Skeletal muscle tissue (tissue), 4 donors: ENCODE measurements around the gene JADE2. TPM values are rescaled to one million over a fixed set of nuclear protein-coding genes. Genes with fewer than 3 reads are reported as not detected.
A peak's percentile ranks its signal among the peaks of the same experiment; 100 is the strongest.

Source experiments
- H3K27ac ChIP-seq: one replicate; pipeline ENCODE4 v1.7.0; 2013; ENCODE audit warnings: mild to moderate bottlenecking, low read depth, low read length, inconsistent platforms
- H3K27me3 ChIP-seq, 3 donors: one replicate each; pipeline ENCODE4 v1.7.0; 2013; ENCODE audit warnings: low read length in 3 of 3; ENCODE audit not compliant: control insufficient read depth in 3 of 3, insufficient read depth in 3 of 3
- H3K36me3 ChIP-seq, 3 donors: one replicate each; pipeline ENCODE4 v1.7.0; 2013; ENCODE audit warnings: low read length in 3 of 3; ENCODE audit not compliant: control insufficient read depth in 3 of 3, insufficient read depth in 3 of 3
- H3K4me1 ChIP-seq, 3 donors: one replicate each; pipeline ENCODE4 v1.7.0; 2013; ENCODE audit warnings: low read length in 3 of 3, mild to moderate bottlenecking in 3 of 3; ENCODE audit not compliant: control insufficient read depth in 3 of 3, insufficient read depth in 3 of 3
- H3K4me3 ChIP-seq, 3 donors: one replicate each; pipeline ENCODE4 v1.7.0; 2013; ENCODE audit warnings: low read length in 3 of 3
- H3K9ac ChIP-seq, 3 donors: one replicate each; pipeline ENCODE4 v1.7.0; 2013; ENCODE audit warnings: low read length in 3 of 3, mild to moderate bottlenecking in 3 of 3, moderate library complexity in 2 of 3, low read depth in 1 of 3
- H3K9me3 ChIP-seq, 3 donors: one replicate each; pipeline ENCODE4 v1.7.0; 2013; ENCODE audit warnings: low read length in 3 of 3; ENCODE audit not compliant: control insufficient read depth in 3 of 3
- total RNA-seq: library from RNA; depleted of rRNA; stranded (reverse); fragments of >200 nt; gene quantifications from one replicate; pipeline ENCODE4 v1.2.3, GENCODE V29; 2014
- donor health status: Osteomylitis.

JADE2 gene
- total RNA-seq, 1 donor from 2014 or later: 1.6 TPM

DNA sequence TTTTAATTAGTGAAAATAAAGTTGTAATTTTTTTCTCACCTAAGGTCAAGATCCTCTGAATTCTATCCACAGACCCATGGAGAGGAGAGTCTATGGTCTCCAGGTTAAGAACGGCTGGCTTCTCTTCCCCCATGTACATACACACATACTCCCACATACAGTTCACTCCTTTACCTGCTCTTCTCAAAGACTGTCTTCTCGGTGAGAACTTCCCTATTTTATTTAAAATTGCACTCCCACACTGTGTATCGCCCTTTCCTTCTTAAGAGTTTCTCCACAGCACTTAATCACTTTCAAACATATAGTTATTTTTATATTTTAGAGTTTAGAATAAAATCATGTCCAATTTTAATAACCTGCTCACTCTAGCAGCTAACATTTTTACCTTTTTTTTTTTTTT is 3.6 kb upstream of the JADE2 start:
- peaks cover 2 to 14% (median 13%) of the 10 kb centered on the region in 3 donors for H3K4me1 ChIP-seq

DNA sequence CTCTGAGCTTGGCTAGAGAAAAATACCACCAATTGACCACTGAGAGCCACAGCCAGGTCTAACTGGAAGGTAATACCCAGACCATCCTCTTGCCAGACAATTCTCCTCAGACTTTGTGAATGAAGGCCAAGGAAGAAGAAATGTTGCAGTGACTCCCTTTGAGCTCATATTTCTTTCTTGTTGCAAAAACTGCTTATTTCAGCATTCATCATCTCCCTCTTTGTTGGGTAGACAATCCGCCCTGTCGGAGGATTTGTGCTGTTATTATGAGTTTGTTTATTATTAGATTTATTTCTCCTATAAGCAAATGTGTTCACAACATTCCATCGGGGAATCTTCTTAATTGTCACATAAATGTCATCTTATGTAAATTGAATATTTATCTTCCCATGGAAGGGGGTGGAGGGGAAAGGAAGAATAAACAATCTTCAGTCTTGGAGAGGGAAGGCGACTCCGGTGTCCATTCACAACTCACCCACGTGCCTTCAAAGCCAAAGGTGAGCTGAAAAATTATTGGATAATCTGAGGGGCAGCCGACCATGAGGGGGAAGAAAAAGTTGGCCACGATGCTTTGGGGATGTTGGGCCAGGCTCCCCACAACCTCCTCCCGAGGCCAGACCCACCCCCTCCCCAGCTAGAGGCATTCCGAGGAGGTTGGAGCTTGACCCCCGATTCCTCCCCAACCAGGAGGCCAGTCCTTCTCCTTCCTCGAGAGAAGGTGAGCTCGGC is 1.8 kb upstream of the JADE2 start:
- peak overlapping the region; percentile 97 for H3K27ac ChIP-seq
- no peaks in the 10 kb centered on the region for H3K9me3 ChIP-seq
- H3K27me3 ChIP-seq: no peaks in the 10 kb centered on the region
- H3K4me1 ChIP-seq: peaks cover 14 to 25% (median 25%) of the 10 kb centered on the region in 3 donors
- peak overlapping the region; percentile 88 to 89 (median 89) for H3K4me3 ChIP-seq
- H3K36me3 ChIP-seq: no peaks in the 10 kb centered on the region
- H3K9ac ChIP-seq: peak overlapping the region; percentile 98 to 99 (median 99)

More for the DNA sequence above, 3.6 kb upstream of the JADE2 start:
- H3K27me3 ChIP-seq: no peaks in the 10 kb centered on the region
- H3K4me3 ChIP-seq: no peak overlapping the region
- no peaks in the 10 kb centered on the region for H3K9me3 ChIP-seq
- no peak overlapping the region for H3K9ac ChIP-seq
- no peaks in the 10 kb centered on the region for H3K36me3 ChIP-seq
- no peak overlapping the region for H3K27ac ChIP-seq

DNA sequence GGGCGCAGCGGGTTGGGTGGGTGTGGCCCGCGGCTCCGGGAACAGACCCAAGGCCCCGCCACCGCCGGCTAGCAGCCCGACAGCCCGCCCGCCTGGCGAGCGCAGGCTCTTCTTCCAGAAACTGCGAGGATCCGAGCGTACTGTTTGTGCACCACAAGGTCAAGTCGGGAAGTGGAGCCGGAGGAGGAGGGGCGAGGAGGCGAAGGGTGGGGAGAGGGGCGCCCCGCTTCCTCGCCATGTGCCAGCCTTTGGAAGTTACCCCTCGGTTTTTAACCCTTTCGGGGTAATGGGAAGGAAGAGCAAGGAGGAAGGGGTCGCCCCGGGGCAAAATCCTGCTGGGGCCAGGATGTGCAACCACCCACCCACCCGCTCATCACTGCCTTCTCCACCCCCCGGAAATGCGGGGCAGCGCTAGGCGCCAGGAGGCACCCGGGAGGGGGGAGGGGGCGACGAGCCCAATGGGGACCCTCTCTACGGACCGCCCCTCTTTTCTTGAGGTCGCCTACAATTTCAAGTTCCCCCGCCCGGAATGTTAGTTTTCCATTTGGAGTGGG is 1.1 kb upstream of the JADE2 start:
- Histone ChIP-seq H3K4me1 (peaks cover 19 to 31% (median 30%) of the 10 kb centered on the region in 3 donors), H3K4me3 (peak overlapping the region; percentile 88 to 89 (median 89))

DNA sequence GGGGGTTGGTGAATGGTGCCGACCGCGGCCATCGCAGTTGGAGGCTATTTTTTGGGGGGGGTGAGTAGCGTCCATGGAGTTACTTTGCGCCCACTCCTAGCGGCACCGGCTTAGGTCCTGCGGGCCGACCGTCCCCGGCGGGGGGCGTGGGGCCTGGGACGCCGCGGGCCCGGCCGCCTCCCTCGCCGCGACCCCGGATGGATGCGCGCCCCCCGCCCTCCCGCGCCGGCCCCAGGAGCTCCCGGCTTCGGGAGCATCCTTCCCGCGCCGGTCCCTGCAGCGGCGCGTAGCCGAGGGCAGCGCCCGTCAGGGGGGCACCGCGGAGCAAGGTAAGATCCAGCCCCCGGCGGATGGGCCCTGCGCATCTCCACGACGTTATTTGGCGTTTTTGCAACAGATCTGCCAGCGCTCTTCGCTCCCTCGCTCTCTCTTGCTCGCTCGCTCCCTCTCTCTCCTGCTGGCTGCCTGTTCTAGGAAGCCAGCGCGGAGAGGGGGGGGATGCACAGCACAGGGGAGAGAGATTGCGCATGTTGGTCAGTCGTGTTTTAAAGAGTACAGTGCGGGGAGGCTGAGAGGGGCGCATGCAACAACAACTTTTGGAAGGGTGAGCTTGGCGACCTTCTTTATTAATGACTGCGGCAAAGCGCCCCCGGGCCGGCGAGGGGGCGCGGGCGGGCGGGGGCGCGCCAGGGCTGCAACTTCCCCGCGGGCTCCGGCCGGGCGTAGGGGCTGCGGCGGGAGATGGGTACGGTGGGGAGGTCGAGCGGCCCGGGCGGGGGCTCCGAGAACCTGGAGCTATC is 413 bp downstream of the JADE2 start:
- Histone ChIP-seq H3K4me1 (peaks cover 34 to 46% (median 44%) of the 10 kb centered on the region in 3 donors), H3K4me3 (peak overlapping the region; percentile 83 to 89 (median 84)), H3K9ac (peak overlapping the region; percentile 74 to 91 (median 81)), H3K27me3 (no peaks in the 10 kb centered on the region), H3K27ac (peak overlapping the region; percentile 97), H3K9me3 (no peaks in the 10 kb centered on the region), H3K36me3 (no peaks in the 10 kb centered on the region)

More for the DNA sequence above, 1.1 kb upstream of the JADE2 start:
- Histone ChIP-seq H3K27me3 (no peaks in the 10 kb centered on the region), H3K27ac (peak overlapping the region; percentile 97), H3K9me3 (no peaks in the 10 kb centered on the region), H3K36me3 (no peaks in the 10 kb centered on the region), H3K9ac (peak overlapping the region; percentile 98 to 99 (median 99))

DNA sequence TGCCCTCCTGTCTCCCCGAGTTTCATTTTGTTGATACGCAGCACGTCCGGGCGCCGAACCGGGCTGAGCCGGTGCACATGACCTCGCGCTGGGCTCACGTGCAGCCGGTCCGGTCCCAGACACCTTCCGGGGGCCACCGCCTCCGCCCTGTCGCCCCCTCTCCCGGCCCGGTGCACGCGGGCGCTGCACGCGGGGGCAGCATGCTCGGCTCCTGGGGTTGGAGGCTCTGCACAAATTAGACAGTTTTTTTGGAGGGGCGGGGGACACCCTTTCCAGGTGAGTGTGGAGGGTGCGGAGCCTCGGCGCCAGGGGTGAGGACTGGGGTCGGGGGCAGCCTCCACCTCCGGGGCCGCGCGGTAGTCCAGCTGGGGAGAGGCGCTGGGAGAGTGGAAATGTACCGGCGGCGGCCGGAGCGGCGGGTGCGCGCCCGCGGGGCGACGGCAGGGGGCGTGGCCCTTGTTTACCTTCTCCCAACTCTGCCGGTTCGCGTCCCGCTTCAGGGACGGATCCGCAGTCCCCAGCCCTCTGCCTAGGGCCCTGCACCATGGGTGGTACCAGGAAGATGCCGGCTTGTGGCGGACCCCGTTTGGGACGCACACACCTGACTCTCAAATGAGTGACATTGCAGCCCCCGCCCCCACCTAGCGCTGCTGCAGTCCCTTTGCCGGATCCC is 1.1 kb downstream of the JADE2 start:
- Histone ChIP-seq H3K27me3 (no peaks in the 10 kb centered on the region), H3K9me3 (no peaks in the 10 kb centered on the region), H3K27ac (peak overlapping the region; percentile 97), H3K4me1 (peaks cover 36 to 49% (median 48%) of the 10 kb centered on the region in 3 donors), H3K36me3 (no peaks in the 10 kb centered on the region), H3K9ac (peak overlapping the region; percentile 74 to 91 (median 81)), H3K4me3 (peak overlapping the region; percentile 83 to 89 (median 84))

DNA sequence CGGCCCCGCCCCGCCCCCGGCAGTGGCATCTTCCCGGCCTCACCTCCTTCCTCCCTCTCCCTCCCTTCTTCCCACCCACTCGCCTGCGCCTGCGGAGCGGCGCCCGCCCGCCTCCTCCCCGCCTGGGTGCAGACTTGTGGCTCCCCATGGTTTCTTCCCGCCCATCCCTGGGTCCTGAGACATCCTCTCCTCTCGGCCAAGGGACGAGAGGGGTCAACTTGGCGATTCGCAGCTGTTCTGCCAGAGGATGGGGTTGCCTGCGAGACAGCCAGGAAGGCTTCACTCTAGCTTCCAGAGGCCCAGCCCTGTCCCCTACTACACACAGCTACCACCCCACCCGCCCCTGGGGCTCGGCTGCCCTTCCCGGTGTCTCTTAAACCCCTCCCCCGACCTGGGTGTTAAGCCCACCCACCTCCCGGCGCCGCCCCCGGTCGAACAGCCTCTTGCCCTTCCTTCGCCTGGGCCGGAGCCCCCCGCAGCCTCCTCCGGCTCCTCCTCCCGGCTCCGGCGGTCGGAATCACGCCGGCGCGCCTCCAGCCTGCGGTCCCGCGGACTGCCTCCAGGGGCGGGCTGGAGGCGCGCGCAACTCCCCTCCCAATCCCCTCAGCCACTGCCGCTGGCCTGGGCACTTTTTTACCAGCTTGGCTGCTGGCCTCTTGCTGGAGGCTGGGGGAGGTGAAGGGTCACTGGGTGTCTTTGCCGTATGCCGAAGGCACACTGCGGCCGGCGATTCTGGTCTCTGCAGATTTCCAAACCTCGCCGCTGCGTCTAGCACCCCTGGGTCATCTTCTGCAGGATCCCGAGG is 1.9 kb downstream of the JADE2 start:
- Histone ChIP-seq H3K4me3 (peak overlapping the region; percentile 83 to 89 (median 84)), H3K4me1 (peaks cover 36 to 55% (median 54%) of the 10 kb centered on the region in 3 donors), H3K27me3 (no peaks in the 10 kb centered on the region), H3K9me3 (no peaks in the 10 kb centered on the region), H3K27ac (peak overlapping the region; percentile 97), H3K36me3 (no peaks in the 10 kb centered on the region), H3K9ac (peak overlapping the region; percentile 52 to 91 (median 78))

DNA sequence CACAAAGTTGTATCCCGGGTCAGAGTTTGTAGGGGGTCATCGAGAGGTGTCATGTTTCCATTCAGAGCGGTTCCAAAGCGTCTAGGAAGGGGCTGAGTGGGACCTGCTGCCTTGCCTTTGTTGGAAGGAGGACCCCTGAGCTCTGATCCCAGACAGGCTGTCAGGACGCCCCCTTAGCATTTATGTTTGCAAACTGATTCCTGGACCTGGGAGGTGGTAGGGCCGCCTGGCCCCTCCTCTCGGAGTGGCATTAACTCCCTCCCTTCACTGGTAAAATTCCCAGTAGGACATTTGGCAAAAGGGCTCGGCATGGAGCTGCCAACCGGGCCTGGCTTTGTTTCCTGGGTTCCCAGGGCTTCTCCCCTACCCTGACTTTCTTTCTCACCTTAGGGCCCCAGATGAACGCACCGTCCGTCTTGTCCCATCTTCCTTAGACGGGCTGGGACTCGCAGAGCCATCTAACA is 2.5 kb downstream of the JADE2 start:
- peak overlapping the region; percentile 97 for H3K27ac ChIP-seq
- H3K27me3 ChIP-seq: no peaks in the 10 kb centered on the region

DNA sequence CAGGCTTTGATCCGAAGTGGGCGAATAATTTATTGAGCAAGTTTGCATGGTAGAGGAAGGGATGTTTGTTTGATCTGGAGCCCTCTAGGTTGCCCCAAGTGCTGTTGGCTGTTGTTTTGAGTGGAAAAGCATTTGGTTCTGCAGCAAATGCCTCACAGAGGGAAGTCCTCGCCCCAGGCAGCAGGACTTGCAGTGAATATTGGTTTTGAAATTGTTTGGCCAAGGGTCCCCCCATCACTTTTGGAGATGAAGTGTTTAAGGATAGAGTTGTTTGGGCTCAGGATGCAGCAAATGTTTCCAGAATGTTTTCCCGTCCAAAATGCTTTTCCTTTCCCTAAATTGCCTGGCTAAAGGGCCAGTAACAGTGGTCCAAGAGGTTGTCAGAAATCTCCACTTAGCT is 3.1 kb downstream of the JADE2 start:
- Histone ChIP-seq H3K27me3 (no peaks in the 10 kb centered on the region), H3K4me3 (peak overlapping the region in 1 of 3 donors; percentile 67), H3K9ac (no peak overlapping the region)

More for the DNA sequence above, 2.5 kb downstream of the JADE2 start:
- Histone ChIP-seq H3K4me3 (peak overlapping the region; percentile 67 to 89 (median 78)), H3K36me3 (no peaks in the 10 kb centered on the region), H3K9me3 (no peaks in the 10 kb centered on the region), H3K9ac (peak overlapping the region; percentile 48 to 91 (median 78)), H3K4me1 (peaks cover 37 to 61% (median 60%) of the 10 kb centered on the region in 3 donors)

DNA sequence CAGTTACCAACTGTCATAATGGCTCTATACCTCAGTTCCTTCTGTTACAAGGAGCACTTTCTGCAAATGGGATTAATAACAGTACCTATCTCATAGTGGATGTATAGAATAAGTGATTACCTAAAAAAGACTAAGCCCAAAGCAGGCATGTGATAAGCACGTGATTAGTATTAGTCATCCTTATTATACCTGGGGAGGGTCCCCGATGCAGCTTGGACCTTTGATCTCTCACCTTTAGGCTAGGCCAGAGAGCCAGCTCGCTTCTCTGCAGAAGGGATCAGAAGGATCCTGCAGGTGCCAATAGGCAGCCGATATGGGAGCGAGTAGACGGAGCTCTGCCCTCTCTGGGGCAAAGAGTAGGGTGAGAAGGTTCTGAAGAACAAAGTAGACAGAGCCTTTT is 4.0 kb downstream of the JADE2 start:
- no peak overlapping the region for H3K9ac ChIP-seq
- peaks cover 43 to 60% (median 50%) of the 10 kb centered on the region in 3 donors for H3K4me1 ChIP-seq
- no peaks in the 10 kb centered on the region for H3K36me3 ChIP-seq
- no peak overlapping the region for H3K27ac ChIP-seq
- H3K9me3 ChIP-seq: no peaks in the 10 kb centered on the region
- H3K4me3 ChIP-seq: no peak overlapping the region
- H3K27me3 ChIP-seq: no peaks in the 10 kb centered on the region

More for the DNA sequence above, 3.1 kb downstream of the JADE2 start:
- H3K36me3 ChIP-seq: no peaks in the 10 kb centered on the region
- no peaks in the 10 kb centered on the region for H3K9me3 ChIP-seq
- H3K4me1 ChIP-seq: peaks cover 41 to 61% (median 57%) of the 10 kb centered on the region in 3 donors
- H3K27ac ChIP-seq: no peak overlapping the region
